H1 (cell line): Measurements from ENCODE around the gene FIGNL1. TPM values are rescaled to one million over a fixed set of nuclear protein-coding genes. Genes with fewer than 3 reads are reported as not detected.

Experiments
- CTCF ChIP-seq, 3 experiments: IDR thresholded peaks; 1 replicate in 2 of 3; 2 replicates in 1 of 3; pipeline versions ENCODE4 v1.5.1 to v1.6.1; 2011; ENCODE audit warnings: low read length in 3 of 3, mild to moderate bottlenecking in 3 of 3, inconsistent platforms in 2 of 3, low read depth in 1 of 3, moderate library complexity in 1 of 3; ENCODE audit not compliant: insufficient read depth in 1 of 3; ENCODE audit errors: control extremely low read depth in 1 of 3
- E2F6 ChIP-seq: IDR thresholded peaks from 2 replicates; pipeline ENCODE4 v1.6.1; 2012; ENCODE audit warnings: inconsistent platforms
- HDAC6 ChIP-seq: IDR thresholded peaks from one replicate; pipeline ENCODE4 v1.7.1; 2012; ENCODE audit warnings: low read depth, mild to moderate bottlenecking, inconsistent platforms, low read length, moderate library complexity
- SP1 ChIP-seq: IDR thresholded peaks from 2 replicates; pipeline ENCODE4 v1.6.1; 2011; ENCODE audit warnings: low read depth, low read length
- polyA plus RNA-seq, 7 experiments: library from polyadenylated mRNA; depleted of rRNA in 3 of 7; stranded (reverse) in 5 of 7; unstranded in 2 of 7; fragments of >200 nt in 5 of 7; fragments of 200-250 nt in 2 of 7; gene quantifications; 1 replicate in 5 of 7; 2 replicates in 1 of 7; 4 replicates in 1 of 7; pipeline versions ENCODE4 v1.2.1 to v1.2.3, GENCODE V29; 2011 to 2013; ENCODE audit warnings: missing spikeins in 2 of 7, mixed read lengths in 2 of 7
- total RNA-seq: library from RNA; stranded (reverse); fragmentation: NEBNext Ultra II Directional; extraction: Animal tissue kit (Norgen Biotek cat#: 25700); gene quantifications from 2 replicates; pipeline ENCODE4 v1.2.1, GENCODE V29; 2021

The FIGNL1 gene
- total and polyA plus RNA-seq, 2 of the 8 experiments (the other 6 are each of a cell fraction or from before 2014, with no cell fraction given): 6.5 to 9.9 TPM

- no peak for TF ChIP-seq CTCF (IDR thresholded peaks at IDR 0.05; ENCODE audit: control extremely low read depth in 1 of 3, insufficient read depth in 1 of 3, low read depth in 1 of 3, low read length in 3 of 3)
- no peak for TF ChIP-seq SP1
- TF ChIP-seq E2F6: no peak
- no peak for TF ChIP-seq HDAC6
Measured at GRCh38 chr7:50421043-50421442, 29.1 kb downstream of the FIGNL1 start (continued).
